AG08395 (cell line): ENCODE results near the gene PHTF1.

Experiments
- DNase-seq: peaks from one replicate; pipeline ENCODE4 v3.0.0; 2012; ENCODE audit warnings: mixed read lengths, low spot score

The PHTF1 gene

DNA sequence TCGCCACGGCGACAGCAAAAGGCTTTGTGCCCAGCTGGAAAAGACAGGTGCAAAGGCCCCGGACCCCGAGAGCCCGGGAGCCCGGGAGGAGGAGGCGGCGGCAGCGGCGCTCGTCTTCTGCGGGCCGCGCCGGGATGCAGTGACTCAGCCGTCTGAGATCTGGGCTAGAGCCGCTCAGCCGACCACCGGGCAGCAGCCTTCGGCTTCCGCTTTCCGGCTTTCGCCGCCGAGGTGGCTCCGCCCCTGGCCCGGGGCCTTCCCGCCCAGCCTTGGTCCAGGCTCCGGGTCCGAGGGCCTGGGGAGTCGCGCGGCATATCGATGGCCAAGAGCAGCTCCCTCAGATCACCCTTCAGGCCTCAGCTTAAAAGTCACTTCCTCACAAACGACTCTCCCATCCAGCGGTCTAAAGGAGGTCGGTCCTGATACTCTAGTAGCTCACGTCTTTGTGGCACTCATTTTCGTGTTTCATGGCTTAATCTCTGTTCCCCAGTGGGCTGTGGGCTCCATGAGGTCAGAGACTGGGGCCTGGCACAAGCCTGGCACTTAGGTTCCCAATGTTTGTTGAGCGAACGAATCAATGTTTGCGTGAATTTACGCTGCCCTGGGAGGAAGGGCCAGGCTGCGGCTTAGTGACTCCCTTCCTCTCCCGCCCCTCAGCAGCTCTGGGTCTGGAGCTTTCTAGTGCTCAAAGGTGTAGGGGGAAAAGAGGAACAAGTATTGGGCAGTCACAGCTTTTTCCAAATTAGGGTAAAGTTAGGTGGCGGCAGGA, at the start of gene PHTF1:
TSS of gene PHTF1 (minus strand) at position 154 of the 769 bp plus-strand sequence. CDS start 783 bp downstream, outside the sequence.
- DNase-seq, result peak; percentile 84

DNA sequence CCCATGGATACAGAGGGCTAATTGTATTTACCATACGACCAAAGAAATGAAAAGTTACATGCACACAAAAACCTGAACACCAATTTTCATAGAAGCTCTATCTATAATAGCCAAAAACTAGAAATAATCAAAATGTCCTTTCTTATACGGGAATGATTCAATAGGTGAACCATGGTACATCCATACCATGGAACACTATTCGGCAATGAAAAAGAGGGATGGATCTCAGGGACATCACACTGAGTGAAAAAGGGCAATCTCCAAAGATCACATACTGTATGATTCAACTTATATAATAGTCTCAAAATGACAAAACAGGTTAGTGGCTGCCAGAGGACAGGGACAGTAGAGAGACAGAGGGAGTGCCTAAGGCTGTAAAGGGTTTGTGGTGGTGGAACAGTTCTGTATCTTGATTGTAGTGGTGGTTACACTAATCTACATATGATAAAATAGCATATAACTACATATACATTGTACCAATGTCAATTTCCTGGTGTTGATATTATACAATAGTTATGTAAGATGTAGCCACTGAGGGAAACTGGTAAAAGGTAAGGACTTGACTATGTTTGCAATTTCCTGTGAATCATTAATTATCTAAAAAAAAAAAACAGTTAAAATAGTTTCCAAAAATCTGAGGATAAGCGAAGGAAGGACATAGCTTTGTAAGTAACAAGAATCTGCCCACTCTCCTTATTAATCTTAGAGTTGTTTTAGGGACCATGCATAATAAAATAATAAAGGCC, 49.3 kb upstream of the PHTF1 start:
- no peak for DNase-seq

DNA sequence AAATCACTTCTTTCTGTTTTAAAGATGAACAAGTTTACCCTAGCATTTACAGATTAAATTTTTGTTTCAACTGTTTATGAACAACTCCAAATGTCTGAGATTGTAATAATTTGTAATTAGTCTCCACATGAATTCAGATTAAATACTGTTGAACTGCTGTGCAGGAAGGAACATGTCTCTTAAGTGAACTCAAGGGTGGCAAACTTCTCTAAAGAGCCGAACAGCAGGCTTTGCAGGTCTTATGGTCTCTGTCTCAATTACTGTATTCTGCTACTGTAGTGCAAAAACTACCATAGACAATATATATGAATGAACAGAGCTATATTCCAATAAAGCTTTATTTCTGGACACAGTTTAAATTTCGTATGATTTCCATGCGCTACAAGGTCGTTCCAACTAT, 46.4 kb upstream of the PHTF1 start:
- no peak for DNase-seq

DNA sequence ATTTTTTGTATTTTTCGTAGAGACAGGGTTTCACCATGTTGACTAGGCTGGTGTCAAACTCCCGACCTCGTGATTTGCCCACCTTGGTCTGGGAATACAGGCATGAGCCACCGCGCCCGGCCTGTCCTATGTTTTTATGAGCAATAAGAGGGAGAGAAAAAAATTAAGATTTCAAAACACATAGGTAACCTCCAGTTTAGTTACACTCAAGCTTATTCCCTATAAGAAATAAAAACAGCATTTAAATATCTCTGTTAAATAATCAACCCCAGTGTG, 45.9 kb upstream of the PHTF1 start:
- no peak for DNase-seq

DNA sequence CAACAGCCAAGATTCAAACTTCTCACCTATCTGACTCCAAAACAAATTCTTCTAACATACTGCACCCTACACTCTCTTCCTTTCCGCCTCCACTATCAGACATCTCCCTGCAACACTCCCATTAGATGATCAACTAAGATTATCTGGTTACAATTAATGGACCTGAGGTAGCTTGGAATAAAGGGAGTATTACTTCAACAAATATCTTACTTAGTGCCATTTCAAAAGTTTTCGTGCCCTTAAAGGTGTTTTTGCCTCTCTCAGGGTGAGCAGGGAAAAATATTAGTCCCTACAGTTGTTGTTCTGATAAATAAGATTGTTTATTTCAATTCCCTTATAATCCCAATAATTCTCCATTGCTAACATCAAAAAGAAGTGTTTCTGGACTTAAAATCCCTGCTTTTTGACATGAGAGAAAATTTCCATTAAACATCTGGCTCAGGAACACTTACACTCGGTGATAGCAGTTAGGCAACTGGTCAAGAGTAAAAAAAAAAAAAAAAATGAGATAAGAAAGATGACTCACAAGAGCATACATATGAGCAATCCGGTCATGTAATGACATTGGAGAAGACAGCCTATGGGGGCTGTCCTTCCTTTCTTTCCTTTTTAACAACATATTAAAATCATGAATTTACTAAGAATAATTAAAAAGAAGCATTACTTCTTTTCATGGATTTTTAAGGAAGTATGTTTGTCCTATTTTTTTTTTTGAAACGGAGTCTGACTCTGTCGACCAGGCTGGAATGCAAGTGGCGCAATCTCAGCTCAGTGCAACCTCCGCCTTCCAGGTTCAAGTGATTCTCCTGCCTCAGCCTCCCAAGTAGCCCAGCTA, 45.4 kb upstream of the PHTF1 start:
- DNase-seq, result peak; percentile 47

DNA sequence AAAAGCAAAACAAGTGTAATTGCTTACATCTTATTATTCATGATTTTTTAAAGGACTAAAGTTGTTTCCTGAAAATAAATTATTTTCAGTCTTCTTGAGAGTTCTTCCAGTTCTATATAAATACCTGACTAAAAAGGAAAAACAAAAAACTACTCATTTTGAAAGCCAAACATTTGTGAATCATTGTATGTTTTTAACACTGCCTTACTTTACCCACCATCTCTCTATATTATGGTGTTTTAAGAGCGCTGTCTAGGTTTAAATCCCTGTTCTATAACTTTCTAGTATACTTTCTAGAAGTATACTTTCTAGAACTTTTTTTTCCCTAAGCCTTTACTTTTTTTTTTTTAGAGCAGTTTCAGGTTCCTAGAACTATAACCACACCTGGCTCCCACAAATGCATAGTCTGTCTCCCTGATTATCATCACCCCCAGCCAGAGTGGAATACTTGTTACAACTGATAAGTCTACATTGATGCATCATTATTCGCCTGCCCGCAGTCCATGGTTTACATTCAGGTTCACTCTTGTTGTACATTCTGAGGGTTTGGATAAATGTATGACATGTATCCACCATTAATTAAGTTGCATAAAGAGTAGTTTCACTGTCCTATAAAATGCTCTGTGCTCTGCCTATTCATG, 43.2 kb upstream of the PHTF1 start:
- DNase-seq, result no peak

DNA sequence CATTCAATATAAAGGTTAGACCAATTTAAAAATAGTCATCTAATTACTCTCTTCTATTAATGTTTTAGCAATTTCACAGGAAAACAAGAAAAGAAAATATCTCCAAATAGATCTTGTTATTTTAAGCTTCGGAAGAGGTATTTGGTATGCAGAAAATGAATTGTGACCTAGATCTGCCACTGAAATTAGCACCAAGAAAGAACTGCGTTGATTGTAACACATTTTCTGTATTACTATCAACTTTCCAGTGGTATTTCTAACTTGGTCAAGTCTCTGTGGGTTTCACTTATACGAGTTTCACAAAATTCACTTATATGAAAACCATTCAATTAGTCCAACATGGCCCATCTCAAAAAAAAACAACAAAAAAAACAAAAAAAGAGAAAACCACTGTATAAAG, 41.2 kb upstream of the PHTF1 start:
- DNase-seq, result no peak

DNA sequence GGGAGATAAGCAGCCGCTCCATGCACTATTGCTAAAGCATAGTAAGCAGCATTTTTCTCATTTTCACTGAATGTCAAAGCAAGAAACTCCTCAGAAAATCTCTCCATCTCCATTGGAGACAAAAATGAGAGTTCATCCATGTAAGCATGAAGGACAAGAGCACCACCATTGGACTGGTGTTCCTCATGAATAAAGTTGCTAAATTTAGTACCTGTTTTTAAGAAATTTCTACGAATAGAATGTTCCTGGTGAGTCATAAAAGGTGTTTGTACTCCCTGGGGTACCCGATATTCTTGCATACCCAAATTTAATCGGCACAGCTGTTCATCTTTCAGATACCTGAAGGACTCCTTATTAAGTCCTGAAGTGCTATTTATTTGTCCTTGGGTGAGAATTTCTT, 38.2 kb upstream of the PHTF1 start:
- no peak for DNase-seq

DNA sequence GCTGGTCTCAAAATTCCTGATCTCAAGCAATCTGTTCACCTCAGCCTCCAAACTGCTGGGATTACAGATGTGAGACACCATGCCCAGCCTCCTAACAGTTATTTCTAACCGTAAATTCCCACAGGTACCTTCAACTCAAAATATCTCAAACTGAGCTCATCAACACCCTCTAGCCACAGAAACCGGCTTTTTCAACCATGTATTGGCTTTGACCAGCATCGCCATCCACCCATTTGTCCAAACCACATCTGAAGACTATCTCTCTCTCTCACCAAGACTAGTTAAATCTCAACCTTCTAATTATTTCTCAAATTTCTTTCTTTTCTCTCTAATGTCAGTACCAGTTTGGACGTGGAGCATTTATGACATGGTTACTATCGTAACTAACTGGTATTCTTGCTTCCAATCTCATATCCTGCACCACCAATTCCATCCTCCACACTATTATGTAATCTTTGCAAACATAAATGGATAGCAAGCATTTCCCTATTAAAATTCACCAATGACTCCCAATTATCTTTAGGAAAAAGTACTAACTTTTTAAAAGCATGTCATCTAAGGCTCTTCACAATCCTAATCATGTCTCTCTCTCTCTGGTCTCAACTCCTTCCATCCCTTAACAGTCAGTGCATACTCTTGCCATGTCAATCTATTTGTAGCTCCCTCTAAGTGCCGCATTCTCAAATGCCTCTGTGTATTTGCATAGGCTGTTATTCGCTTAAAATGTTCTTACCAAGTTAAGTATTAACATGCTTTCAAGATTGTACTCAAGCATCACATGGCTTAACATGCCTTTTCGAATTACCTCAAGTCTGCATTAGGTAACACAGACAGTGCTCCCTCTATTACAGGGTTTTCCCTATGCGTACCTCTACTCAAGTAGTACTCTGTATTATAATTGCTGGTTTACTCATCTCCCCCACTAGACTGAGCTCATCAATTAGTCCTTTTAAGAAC, 34.9 kb upstream of the PHTF1 start:
- DNase-seq, result no peak

DNA sequence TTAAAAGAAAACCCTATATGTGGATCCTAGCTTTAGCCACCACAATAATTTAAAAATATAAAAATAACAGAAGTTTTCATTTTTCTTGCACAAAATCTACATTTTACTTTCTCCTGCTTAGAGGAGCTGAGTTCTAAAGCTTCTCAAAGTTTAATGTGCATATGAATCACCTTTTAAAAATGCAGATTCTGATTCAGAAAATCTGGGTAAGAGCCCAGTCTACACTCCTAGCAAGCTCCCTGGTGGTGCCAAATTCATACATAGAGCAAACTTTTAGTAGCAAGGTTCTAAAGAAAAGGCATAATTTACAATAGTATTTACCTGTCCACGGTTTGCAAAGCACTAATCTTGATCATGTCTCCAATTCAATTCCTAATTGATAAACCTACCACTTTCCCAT, 33.7 kb upstream of the PHTF1 start:
- peak; percentile 63 for DNase-seq

DNA sequence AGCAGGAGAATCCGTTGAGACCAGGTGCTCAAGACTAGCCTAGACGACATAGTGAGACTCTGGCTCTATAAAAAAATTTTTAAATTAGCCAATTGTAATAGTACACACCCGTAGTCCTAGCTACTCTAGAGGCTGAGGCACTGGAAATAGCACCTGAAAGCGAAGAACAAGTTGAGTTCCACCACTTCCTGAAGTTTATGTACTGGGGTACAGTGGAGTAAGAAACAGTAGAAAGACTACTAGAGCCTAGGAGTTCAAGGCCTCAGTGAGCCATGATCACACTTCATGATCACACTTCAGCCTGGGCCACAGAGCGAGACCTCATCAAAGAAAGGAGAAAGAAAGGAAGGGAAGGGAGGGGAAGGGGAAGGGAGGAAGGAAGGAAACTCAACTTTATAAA, 33.2 kb upstream of the PHTF1 start:
- no peak for DNase-seq

DNA sequence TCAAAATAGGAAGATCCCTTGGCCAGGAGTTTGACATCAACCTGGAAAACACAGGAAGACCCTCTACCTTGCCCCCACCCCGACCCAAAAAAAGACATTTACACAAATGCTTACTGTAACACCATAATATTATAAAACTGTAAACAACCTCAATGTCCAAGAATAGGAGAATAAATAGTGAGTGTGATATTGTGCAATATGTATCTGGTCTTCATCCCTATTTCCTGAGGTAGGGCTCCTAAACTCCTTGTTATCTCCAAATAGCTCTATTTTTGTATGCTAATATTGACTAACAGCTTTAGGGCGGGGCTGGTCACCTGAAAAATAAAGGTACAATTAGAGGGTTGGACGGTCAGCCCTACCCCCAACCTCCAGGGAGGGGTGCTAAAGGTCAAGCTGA, 29.5 kb upstream of the PHTF1 start:
- DNase-seq, result no peak

DNA sequence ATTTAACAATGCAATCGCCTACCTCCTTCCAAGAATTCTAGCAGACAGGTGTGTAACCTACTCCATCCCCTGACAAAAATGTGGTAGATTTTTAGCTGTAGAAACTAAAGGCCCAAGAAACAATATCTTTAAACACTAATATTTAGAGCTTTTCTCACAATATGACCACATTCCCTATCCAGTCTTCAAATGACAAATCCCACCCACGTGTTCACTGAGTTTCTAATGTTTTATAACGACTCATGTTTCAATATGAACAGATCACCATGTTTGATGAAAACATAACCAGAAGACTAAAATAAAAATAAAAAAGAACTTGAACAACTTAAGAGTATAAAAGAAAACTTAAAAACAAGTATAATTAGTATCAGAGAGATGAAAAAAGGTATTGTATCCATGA, 28.4 kb upstream of the PHTF1 start:
- no peak for DNase-seq

DNA sequence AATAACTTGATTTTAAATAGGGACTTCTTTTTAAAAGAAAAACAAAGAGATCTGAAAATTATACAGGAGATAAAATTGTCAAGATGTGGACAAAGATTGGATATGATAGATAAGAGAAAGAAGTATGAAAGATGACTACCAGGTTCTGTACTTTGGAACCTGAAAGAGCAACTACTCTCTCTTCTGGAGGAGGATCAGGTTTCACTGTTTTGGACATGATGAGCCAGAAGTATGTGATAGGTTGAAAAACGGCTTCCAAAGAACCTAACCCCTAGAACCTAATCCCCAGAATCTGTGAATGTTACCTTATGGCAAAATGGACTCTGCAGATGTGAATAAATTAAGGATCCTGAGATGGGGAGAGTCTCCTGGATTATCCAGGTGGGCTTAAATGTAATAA, 26.8 kb upstream of the PHTF1 start:
- DNase-seq, result no peak

DNA sequence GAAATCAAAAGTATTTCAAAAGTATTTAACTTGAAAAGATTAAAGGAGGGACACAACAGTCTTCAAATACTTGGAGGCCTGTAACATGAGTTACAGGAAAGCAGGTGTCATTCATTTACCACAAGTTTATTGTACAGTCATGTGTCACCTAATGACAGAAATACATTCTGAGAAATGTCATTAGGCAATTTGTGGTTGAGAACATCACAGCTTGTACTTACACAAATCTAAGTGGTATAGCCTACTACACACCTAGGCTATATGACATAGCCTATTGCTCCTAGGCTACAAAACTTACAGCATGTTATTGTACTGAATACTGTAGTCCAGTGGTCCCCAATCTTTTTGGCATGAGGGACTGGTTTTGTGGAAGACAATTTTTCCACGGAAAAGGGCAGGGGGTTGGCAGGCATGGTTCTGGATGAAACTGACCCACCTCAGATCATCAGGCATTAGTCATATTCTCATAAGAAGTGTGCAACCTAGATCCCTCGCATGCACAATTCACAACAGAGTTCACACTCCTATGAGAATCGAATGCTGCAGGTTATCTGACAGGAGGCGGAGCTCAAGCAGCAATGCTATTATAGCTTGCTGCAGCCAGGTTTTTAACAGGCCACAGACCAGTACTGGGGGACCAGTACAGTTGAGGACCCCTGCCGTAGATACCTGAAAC, 25.0 kb upstream of the PHTF1 start:
- DNase-seq, result no peak

DNA sequence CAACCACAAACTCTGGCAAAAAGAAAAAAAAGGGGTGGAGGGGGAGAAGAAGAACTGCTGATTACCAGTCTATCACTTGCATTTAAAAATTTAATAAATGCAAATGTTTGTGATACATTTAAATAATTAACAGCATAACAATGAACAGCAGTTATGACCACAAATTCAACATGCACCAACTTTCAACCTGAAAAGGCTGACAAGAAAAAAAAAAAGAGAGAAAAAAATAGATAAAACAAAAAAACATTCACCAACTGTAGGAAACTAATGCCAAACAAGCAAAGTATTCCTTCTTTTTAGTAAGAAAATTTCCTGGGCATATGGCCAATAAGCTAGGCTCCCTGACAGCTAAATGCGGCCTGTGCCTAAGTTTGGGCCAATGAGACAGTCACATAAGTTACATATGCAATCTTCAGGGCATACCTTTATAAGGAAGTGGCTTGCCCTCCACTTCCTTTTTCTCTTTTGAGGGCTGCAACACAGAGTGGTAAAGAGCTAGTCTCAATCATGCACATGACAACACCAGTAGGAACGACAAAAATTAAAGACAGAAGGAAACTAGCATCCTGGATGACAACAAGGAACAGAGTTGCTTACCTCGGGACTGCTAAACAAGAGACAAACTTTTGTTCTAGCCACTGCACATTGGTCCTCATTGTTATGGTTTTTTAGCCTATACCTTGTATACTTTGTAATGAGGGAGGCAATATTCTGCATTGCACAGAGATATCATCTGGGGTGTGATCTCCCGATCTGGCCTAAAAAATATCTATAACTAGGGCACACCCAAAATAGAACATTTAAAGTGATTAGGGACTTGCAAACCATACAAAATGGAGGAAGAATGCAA, 24.2 kb upstream of the PHTF1 start:
- DNase-seq, result peak; percentile 27

DNA sequence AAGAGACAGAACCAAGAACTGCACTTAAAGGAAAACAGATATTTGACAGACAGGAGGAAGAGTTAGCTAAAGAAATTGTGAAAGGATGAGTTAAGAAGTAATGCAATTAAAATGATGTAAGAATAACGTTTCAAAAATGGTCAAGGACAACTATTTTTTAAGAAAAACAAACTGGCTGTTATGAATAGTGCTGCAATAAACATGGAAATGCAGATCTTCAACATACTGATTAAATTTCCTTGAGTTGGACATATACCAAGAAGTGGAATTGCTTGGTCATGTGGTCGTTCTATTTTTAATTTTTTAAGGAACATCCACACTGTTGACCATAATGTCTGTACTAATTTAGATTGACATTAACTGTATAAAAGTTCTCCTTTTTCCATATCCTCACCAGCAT, 23.1 kb upstream of the PHTF1 start:
- DNase-seq, result no peak

DNA sequence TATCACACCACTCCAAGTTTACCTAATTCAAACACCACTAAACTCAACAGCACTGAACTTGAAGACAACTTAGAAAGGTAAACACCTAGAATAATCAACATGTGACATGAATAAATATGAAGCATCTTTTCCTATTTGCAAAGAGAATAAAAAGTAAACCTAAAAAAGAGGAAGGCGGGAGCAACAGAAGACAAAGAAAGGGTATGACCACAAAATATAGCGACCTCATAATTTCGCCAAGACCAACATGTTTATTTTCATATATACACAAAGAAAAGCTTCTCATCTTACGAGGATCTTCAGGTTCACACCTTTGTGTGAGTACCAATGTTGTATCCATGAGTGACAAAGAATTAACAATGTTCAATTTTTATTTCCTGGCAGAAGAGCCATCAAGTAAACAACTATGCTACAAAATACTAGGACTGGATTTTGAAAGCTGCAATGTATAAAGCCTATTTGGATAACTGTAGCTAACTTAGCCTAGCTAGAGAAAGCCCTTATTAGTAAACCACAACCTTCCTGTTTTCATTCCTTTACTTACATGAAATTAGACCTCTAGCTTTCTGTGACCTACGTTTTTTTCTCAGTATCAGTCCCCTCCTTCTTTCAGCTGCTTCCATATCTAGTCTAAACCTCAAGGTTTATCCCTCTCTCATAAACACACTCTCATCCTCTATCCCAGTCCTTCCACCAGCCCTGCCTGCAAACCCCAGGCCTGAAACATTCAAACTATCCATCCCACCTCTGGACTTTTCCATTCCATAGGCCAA, 21.3 kb upstream of the PHTF1 start:
- DNase-seq, result no peak

DNA sequence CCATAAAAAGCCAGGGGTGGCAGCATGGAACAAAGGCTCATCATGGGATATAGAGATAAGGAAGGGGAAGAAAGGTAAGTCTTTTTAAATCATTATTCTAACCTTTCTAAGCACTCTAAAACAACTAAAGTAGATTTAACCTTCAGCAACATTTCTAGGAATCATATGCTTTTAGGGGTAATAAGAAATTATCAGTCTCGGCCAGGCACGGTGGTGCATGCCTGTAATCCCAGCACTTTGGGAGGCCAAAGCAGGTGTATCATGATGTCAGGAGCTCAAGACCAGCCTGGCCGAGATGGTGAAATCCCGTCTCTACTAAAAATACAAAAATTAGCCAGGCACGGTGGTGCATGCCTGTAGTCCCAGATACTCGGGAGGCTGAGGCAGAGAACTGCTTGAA, 20.3 kb upstream of the PHTF1 start:
- DNase-seq, result no peak
